ENCODE measurements around the gene ATP10A.

- TF ChIP-seq, protein P1, sequence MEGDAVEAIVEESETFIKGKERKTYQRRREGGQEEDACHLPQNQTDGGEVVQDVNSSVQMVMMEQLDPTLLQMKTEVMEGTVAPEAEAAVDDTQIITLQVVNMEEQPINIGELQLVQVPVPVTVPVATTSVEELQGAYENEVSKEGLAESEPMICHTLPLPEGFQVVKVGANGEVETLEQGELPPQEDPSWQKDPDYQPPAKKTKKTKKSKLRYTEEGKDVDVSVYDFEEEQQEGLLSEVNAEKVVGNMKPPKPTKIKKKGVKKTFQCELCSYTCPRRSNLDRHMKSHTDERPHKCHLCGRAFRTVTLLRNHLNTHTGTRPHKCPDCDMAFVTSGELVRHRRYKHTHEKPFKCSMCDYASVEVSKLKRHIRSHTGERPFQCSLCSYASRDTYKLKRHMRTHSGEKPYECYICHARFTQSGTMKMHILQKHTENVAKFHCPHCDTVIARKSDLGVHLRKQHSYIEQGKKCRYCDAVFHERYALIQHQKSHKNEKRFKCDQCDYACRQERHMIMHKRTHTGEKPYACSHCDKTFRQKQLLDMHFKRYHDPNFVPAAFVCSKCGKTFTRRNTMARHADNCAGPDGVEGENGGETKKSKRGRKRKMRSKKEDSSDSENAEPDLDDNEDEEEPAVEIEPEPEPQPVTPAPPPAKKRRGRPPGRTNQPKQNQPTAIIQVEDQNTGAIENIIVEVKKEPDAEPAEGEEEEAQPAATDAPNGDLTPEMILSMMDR (IDR thresholded peaks at IDR 0.05) = no peak
- no peak for TF ChIP-seq POLR2A (IDR thresholded peaks at IDR 0.05)
Observed at GRCh38 chr15:25860885-25861866, 2.0 kb downstream of the ATP10A start.

All from ovary (tissue), 3 donors.